ENCODE data around the gene NFIB. TPM values are rescaled to one million over a fixed set of nuclear protein-coding genes. Genes with fewer than 3 reads are reported as not detected.

NFIB gene
- total and polyA plus RNA-seq, 8 donors: 6.7 to 624 (median 71.4) TPM

DNA sequence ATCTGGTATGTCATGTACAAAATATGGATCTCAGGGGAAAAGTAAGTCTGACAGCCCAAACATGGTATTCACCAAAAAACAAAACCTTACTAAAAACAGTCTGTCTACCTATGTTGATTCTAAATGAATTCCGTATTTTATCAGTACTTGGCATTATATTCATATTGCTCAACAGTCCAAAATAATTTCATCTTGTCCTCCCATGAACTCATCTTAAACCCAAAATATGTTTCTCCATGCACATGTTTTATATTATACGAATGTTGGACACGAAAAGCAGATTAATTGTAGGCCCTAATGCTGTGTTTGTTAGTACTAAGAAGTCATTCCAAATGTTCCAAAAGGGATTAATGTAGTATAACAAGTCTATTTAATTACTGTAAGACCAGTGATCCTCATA is 20.1 kb downstream of the NFIB start:
- WGBS, 5 donors: 26 to 39% (median 32%) methylated on average over 3 of the region's 3 CpGs
- TF ChIP-seq POLR2AphosphoS5 (IDR thresholded peaks at IDR 0.05): no peak
- TF ChIP-seq, protein P1, sequence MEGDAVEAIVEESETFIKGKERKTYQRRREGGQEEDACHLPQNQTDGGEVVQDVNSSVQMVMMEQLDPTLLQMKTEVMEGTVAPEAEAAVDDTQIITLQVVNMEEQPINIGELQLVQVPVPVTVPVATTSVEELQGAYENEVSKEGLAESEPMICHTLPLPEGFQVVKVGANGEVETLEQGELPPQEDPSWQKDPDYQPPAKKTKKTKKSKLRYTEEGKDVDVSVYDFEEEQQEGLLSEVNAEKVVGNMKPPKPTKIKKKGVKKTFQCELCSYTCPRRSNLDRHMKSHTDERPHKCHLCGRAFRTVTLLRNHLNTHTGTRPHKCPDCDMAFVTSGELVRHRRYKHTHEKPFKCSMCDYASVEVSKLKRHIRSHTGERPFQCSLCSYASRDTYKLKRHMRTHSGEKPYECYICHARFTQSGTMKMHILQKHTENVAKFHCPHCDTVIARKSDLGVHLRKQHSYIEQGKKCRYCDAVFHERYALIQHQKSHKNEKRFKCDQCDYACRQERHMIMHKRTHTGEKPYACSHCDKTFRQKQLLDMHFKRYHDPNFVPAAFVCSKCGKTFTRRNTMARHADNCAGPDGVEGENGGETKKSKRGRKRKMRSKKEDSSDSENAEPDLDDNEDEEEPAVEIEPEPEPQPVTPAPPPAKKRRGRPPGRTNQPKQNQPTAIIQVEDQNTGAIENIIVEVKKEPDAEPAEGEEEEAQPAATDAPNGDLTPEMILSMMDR (IDR thresholded peaks at IDR 0.05): no peak
- TF ChIP-seq POLR2A (IDR thresholded peaks at IDR 0.05): no peak
- TF ChIP-seq EP300 (IDR thresholded peaks at IDR 0.05): no peak
- Histone ChIP-seq H3K36me3 (no peaks in the 10 kb centered on the region), H3K27ac (peak overlapping the region in 4 of 5 donors; percentile 68 to 81 (median 72)), H3K9me3 (no peaks in the 10 kb centered on the region), H3K4me3 (no peak overlapping the region), H3K27me3 (no peaks in the 10 kb centered on the region), H3K4me1 (peaks cover 19 to 82% (median 45%) of the 10 kb centered on the region in 4 donors)
- intact Hi-C loops (cut with DNase I; ENCODE audit: low total_unique reads): no loop called here
- no peak for DNase-seq

DNA sequence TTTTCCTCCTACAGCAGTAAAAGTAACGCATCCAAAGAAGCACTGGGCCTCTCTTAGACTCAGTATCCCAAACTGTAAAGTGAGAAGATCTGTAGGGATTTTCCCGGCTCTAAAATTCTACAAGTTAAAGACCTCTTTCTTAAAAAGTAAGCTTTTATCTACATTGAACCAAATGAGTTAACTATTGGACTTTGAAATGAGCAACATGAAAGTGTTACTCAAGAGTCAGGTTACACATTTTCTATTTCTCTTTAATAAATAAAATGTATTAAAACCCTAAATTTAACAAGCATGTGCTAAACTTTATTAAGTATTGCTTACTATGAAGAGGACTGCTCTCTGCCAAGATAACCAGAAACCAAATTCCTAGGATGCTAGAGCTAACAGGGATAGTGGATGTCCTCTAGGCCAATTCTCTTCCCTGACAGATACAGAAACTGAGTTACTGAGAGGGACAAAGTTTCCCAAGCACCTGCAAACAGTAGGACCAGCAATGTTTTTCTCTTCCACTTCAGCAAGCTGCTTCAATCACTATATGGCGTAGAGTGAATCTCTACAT is 21.7 kb downstream of the NFIB start:
- Histone ChIP-seq H3K27ac (peak overlapping the region in 1 of 5 donors; percentile 33), H3K27me3 (no peaks in the 10 kb centered on the region), H3K4me1 (peaks cover 14 to 67% (median 39%) of the 10 kb centered on the region in 4 donors), H3K36me3 (no peaks in the 10 kb centered on the region), H3K4me3 (no peak overlapping the region), H3K9me3 (no peaks in the 10 kb centered on the region)
- 26 to 94% (median 57%) methylated on average over 3 of the region's 3 CpGs for WGBS, 5 donors
- TF ChIP-seq, protein P1 (IDR thresholded peaks at IDR 0.05): no peak
- TF ChIP-seq POLR2A (IDR thresholded peaks at IDR 0.05) (no peak), POLR2AphosphoS5 (IDR thresholded peaks at IDR 0.05) (no peak), EP300 (IDR thresholded peaks at IDR 0.05) (no peak)
- intact Hi-C loops (cut with DNase I; ENCODE audit: low total_unique reads): no loop called here
- no peak for DNase-seq

DNA sequence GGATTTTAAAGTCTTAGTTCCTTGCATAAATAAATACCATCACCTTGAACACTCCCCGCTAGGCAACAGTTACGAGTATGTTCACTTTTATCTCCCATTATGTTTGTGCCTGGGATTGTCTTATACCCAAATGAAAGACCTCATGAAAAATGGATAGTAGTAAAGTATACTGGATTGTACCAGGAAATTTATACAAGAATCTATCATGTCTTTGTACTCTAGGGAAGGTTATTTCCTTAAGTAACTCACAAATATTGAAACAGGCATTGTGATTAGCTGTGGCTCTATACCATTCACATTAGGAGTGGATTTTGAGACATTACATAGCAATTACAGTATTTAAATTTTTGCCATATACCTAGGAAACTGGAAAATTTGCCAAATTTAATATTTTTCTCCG is 24.0 kb downstream of the NFIB start:
- intact Hi-C loops (cut with DNase I; ENCODE audit: low total_unique reads): no loop called here
- 54 to 70% (median 61%) methylated on average over 3 of the region's 3 CpGs for WGBS, 5 donors
- no peak for DNase-seq
- no peaks in the 10 kb centered on the region for H3K36me3 ChIP-seq
- TF ChIP-seq EP300 (IDR thresholded peaks at IDR 0.05): no peak
- TF ChIP-seq, protein P1 (IDR thresholded peaks at IDR 0.05): no peak
- no peak for TF ChIP-seq POLR2AphosphoS5 (IDR thresholded peaks at IDR 0.05)
- TF ChIP-seq POLR2A (IDR thresholded peaks at IDR 0.05): no peak
- no peaks in the 10 kb centered on the region for H3K9me3 ChIP-seq
- H3K27ac ChIP-seq: peak overlapping the region in 2 of 5 donors; percentile 8 to 27
- no peak overlapping the region for H3K4me3 ChIP-seq
- H3K27me3 ChIP-seq: no peaks in the 10 kb centered on the region
- peaks cover 6 to 54% (median 29%) of the 10 kb centered on the region in 4 donors for H3K4me1 ChIP-seq

DNA sequence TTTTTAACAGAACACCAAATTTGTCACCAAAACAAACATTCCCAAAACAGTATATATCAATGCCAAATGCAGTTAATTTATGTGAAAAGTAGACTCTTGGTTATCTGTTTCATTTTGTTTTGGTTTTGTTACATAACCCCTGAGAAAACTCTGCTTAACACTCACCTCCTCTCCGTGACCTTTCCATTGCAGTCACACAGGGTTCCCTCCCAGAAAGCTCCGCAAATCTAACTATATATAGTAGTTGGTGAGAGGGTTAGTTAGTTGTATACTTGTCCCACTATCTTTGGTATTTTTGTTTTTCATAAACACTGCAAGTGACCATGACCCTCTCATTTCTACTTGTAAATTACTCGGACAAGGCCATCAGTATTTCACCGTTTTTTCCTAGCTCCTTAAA is 25.5 kb downstream of the NFIB start:
- Histone ChIP-seq H3K9me3 (no peaks in the 10 kb centered on the region), H3K36me3 (no peaks in the 10 kb centered on the region), H3K4me3 (no peak overlapping the region), H3K27me3 (no peaks in the 10 kb centered on the region), H3K27ac (no peak overlapping the region), H3K4me1 (peaks cover 8 to 50% (median 24%) of the 10 kb centered on the region in 4 donors)
- no peak for DNase-seq
- intact Hi-C loops (cut with DNase I; ENCODE audit: low total_unique reads): no loop called here
- WGBS, 5 donors: 71 to 88% (median 82%) methylated on average over 4 of the region's 4 CpGs
- no peak for TF ChIP-seq EP300 (IDR thresholded peaks at IDR 0.05)
- no peak for TF ChIP-seq POLR2AphosphoS5 (IDR thresholded peaks at IDR 0.05)
- TF ChIP-seq POLR2A (IDR thresholded peaks at IDR 0.05): no peak
- TF ChIP-seq, protein P1 (IDR thresholded peaks at IDR 0.05): no peak

Data from stomach (tissue), 9 donors.